Ramos (cell line): ENCODE data around the gene SPINDOC.
"Not testable (repeated sequence)": the region's sequence is repeated elsewhere in the genome, so short reads cannot be mapped to it uniquely, and the experiment has no call there.

Source experiments
- in situ Hi-C: fragments of 300-500 bp; cut with MboI; formaldehyde crosslinking; loops from one replicate; pipeline ENCODE4 v1.14.3; 2022; ENCODE audit warnings: low sequenced_read_pairs; ENCODE audit not compliant: unreplicated experiment

The SPINDOC gene

GRCh38 chr11:63813035-63813562 lies at the start of gene SPINDOC:
Gene SPINDOC (plus strand): TSS chr11:63813456. CDS start chr11:63813687, 231 bp downstream.
- in situ Hi-C loops, result no loop called here

DNA sequence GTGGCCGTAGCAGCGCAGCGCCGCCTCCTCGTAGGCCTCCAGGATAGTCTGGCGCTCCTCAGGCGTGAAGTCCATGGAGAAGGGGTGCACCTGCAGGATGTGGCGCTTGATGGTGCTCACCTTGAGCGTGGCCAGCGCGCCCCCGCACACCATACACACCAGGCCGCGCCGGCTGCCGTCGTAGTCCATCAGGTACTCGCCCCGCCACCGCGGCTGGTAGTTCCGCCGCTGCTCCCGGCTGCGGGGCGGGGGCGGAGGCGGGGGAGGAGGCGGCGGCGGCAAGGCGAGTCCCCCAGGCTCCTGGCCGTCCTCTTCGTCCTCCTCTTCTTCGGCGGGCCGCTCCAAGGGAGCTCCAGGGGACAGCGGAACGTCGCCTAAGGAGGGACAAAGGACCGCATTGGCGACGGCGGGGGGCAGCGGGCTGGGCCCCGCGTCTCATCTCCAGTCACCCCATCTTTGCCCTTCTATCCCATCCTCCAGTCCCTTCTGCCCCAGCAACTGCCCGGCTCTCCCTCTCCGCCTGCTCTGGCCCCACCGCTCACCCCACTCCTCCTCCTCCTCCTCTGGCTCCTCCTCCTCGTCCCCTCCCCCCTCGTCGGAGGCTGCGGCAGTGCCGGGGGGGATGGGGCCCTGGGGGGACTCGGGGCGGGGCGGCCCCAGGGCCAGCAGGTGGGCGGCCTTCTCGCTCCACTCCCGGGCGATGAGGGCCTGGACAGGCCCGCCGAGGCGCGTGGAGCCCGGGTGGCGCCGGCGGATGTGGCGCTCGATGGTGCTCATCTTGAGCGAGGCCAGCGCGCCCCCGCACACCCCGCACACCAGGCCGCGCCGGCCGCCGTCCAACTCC lies 49.5 kb upstream of the SPINDOC start:
- in situ Hi-C loops, result no loop called here

DNA sequence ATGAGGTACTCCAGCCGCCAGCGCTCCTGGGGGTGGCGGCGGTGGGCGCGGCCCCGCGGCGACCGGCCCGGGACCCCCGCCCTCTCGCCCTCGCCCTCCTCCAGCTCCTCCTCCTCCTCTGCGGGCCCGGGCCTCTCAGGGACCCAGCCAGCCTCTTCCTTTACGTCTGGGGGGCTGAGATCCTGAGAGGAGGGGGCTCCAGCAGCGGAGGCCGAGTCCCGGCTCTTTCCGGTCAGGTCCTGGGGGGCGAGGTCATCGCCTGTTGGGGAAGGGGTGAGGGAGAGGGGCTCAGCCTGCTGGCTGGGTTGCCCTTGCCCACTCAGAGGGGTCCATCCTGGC lies 48.9 kb upstream of the SPINDOC start:
- in situ Hi-C loops, result no loop called here

GRCh38 chr11:63764679-63765647 lies 48.3 kb upstream of the SPINDOC start:
- in situ Hi-C loops, result no loop called here

DNA sequence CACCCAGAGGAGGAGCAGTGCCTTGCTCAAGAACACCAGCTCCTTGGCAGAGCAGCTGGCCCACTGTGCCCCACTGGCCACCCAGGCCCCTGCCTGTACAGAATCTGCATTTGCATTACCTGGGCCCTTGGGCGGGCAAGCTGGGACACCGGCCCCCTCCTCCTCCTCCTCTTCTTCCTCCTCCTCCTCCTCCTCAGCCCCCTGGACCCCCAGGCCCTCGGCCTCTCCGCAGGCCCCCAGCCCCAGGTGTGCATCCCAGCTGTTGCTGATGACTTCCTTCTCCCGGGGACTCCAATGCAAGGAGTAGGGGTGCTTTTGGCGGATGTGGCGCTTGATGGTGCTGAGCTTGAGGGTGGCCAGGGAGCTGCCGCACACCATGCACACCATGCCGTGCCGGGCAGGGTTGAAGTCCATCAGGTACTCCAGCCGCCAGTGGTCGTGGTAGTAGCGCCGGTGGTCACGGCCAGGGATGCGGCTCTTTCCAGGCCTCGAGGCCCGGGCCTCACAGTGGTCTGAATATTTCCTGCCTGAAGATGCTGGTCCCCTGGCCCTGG lies 47.5 kb upstream of the SPINDOC start:
- in situ Hi-C loops, result no loop called here

DNA sequence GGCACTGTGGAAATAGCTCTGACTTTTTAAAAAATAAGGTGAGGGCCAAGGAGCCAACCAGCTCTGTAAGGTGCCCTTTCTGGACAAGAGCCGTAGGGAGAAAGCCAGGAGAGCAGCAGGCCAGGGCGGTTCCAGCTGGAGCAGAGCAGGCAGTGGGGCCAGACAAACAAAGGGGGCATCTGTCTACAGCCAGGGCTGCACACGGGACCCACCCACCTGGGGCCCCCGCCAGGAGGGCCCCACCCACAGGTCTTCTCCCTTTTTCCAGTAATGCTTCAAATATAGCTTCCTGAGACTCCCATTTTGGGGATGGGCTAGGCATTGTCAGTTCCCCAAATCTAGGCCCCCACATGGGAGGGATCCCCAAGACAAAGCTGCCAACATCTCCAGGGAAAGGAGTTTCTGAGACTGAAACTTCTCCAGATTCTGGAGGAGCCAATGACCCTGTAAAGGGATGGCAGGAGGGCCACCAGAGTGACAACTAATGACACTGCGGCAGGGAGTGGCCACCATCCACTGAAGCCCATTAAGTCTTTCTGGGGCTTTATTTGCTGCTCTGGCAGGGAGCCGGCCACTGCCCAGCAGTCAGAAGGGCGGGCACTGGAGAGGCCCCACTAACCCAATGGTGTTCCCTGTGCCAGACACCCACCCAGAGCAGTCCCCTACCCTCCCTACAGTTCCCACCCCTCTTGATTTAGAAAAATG lies 46.6 kb upstream of the SPINDOC start:
- in situ Hi-C loops, result no loop called here

- in situ Hi-C loops, result no loop called here
Measured at GRCh38 chr11:63767267-63767564, 46.0 kb upstream of the SPINDOC start.

DNA sequence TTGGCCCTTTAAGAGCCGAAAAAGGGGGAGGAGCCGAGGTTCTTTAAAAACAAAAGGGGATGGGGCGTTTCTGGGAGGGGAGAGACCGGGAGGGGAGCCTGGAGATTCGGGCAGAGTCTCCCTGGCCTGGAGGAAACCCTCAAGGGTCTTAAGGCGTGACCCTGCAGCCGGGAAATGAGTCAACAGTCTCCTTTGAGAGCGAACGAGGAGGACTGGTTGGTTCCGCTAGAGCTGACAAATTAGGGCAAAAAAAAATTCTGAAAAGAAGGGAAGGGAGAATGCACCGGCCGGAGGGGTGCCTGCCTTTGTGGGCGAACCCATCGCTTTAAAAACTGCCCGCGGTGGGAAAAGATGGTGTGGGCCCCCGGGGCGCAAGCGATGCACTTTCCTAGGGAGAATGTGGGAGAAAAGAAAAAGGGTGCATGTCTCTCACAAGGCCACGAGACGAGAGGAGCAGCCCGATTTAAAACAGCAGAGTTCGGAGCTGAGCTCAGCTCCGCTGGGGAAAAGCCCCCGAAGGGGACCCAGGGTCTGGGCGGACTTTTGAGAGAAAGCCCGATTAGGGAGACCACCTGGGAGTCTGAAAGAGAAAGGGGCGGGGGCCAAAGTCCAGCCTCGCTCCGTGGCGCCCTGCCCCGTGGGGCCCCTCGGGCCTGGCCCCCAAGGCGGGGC lies 45.6 kb upstream of the SPINDOC start:
- in situ Hi-C loops, result no loop called here

- in situ Hi-C loops, result no loop called here
Measured at GRCh38 chr11:63768237-63769041, 44.8 kb upstream of the SPINDOC start, which contains the start of gene ZFTA. Gene ZFTA (minus strand): TSS chr11:63768775. CDS start chr11:63768622, 153 bp downstream.

GRCh38 chr11:63769042-63769713 lies 44.1 kb upstream of the SPINDOC start:
- in situ Hi-C loops, result no loop called here

GRCh38 chr11:63769714-63770455 lies 43.4 kb upstream of the SPINDOC start:
- in situ Hi-C loops, result no loop called here

DNA sequence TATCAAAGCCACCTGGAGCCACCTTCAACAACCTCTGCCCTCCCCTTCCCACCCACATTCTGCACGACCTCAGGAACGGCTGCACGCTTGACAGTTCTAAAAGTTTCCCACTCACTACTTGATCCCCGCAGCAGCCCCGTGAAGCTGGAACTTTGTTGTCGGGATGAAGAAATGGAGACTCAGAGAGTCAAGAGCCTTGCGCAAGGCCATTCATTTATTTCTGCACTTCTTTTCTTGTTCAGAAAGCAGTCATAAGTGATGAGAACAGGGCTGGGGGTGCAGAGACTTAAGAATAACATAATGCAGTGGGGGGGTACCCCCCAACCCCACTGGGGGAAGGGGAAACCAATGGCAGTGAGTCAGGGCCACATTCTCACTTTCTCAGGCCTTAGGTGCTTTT lies 42.5 kb upstream of the SPINDOC start:
- in situ Hi-C loops, result no loop called here

- in situ Hi-C loops, result not testable (repeated sequence)
Measured at GRCh38 chr11:63771741-63772318, 41.4 kb upstream of the SPINDOC start.

DNA sequence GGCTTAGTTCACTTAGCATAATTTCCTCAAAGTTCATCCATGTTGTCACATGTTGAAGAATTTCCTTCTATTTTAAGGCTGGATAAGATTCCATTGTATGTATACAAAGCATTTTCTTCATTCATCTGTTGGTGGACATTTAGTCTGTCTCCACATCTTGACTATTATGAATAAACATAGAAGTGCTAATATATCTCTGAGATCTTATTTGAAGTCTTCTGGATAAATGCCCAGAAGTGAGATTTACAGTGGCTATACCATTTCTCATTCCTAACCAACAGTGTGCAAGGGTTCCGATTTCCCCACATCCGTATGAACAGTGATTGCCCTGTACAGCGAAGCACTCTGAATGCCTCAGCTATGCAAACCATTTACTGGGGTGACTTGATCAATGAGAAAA lies 38.1 kb upstream of the SPINDOC start:
- in situ Hi-C loops, result no loop called here

GRCh38 chr11:63779039-63779438 lies 34.2 kb upstream of the SPINDOC start:
- in situ Hi-C loops, result no loop called here

GRCh38 chr11:63782749-63783148 lies 30.5 kb upstream of the SPINDOC start:
- in situ Hi-C loops, result no loop called here

DNA sequence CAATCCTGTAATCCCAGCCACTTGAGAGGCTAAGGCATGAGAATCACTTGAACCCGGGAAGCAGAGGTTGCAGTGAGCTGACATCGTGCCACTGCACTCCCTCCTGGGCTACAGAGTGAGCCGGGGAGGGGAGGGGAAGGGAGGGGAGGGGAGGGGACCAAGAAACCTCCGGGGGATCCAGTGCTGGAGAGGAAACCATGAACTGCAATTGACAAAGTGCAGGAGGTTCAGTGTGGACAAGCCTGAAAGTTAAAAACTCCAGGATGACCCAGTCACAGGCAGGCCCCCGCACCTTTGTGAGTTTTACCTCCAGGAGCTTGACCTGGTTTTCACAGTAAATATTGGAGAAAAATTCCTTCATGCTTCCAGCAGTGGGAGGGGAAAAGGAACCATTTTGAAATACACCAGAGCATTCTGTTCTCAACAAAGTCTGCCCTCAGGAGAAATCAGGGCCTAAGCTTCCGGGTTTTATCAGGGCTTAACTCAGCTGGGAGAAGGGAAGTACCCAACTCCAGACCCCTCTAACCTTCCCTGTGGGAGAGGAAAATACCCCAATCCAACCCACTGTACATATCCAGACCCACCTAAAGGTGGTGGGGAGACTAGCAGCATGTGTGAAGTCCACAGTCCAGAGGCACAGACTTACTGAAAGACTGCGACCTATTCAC lies 29.2 kb upstream of the SPINDOC start:
- in situ Hi-C loops, result no loop called here
